ENCODE results near the gene UCK2. TPM values are rescaled to one million over a fixed set of nuclear protein-coding genes. Genes with fewer than 3 reads are reported as not detected.

Gene UCK2
- total and polyA plus RNA-seq, 2 of the 8 experiments (the other 6 are each of a cell fraction or from before 2014, with no cell fraction given), result 103 to 109 TPM

GRCh38 chr1:165930961-165931360, 103.5 kb downstream of the UCK2 start:
- Histone ChIP-seq H3K23me2 (ENCODE audit: low read depth, low read length) (no peaks in the 10 kb centered on the region; the same call in 1 of the 2 replicates), H3K27me3 (replicated peaks in 1 of 4; ENCODE audit: control insufficient read depth in 3 of 4, extremely low read depth in 1 of 4, insufficient read depth in 3 of 4, low read length in 3 of 4) (no peaks in the 10 kb centered on the region; a peak in 1 of 7 replicates), H3K27ac (ENCODE audit: low read depth, low read length) (no peak overlapping the region), H3K18ac (ENCODE audit: extremely low read depth, low read length) (no peak overlapping the region), H2AK5ac (ENCODE audit: low read depth, low read length) (no peak overlapping the region), H3K56ac (replicated peaks; ENCODE audit: insufficient read length, low read depth, low read length) (no peak overlapping the region), H2BK15ac (ENCODE audit: low read length) (no peak overlapping the region), H2BK120ac (replicated peaks; ENCODE audit: low read depth, low read length) (no peak overlapping the region), H4K8ac (ENCODE audit: extremely low read depth, insufficient read depth, low read length) (no peak overlapping the region), H2AFZ (ENCODE audit: low read length) (no peak overlapping the region), H3K9me3 (ENCODE audit: insufficient read depth in 2 of 2, low read depth in 1 of 2, low read length in 1 of 2) (no peaks in the 10 kb centered on the region), H3K23ac (ENCODE audit: insufficient read length) (no peak overlapping the region), H3K79me2 (ENCODE audit: control insufficient read depth in 1 of 2, insufficient read depth in 2 of 2, low read length in 2 of 2) (no peaks in the 10 kb centered on the region), H3K4ac (replicated peaks; ENCODE audit: insufficient read length, low read depth, low read length) (no peak overlapping the region), H3K9ac (replicated peaks in 1 of 4; ENCODE audit: extremely low read depth in 1 of 4, low read depth in 3 of 4, low read length in 3 of 4) (no peak overlapping the region), H3K79me1 (ENCODE audit: low read depth, low read length) (no peaks in the 10 kb centered on the region), H3K4me2 (ENCODE audit: insufficient read depth in 1 of 2, low read depth in 2 of 2, low read length in 2 of 2) (no peak overlapping the region), H4K5ac (ENCODE audit: insufficient read length, low read depth, low read length) (no peak overlapping the region), H3K4me3 (ENCODE audit: extremely low read depth in 1 of 4, insufficient read depth in 2 of 4, low read depth in 3 of 4, low read length in 4 of 4) (no peak overlapping the region), H3K36me3 (ENCODE audit: control insufficient read depth in 2 of 4, insufficient read depth in 4 of 4, low read length in 3 of 4) (no peaks in the 10 kb centered on the region), H2BK5ac (ENCODE audit: low read depth, low read length) (no peak overlapping the region), H4K20me1 (replicated peaks in 1 of 2; ENCODE audit: control insufficient read depth in 1 of 2, insufficient read depth in 2 of 2, low read length in 2 of 2) (peaks cover 0 to 1% of the 10 kb centered on the region in 2 experiments), H4K91ac (replicated peaks; ENCODE audit: insufficient read length, low read length) (no peak overlapping the region), H2BK12ac (ENCODE audit: low read depth, low read length) (no peak overlapping the region), H3K14ac (ENCODE audit: insufficient read length) (no peak overlapping the region), H3K4me1 (replicated peaks in 1 of 4; ENCODE audit: control insufficient read depth in 3 of 4, insufficient read depth in 4 of 4, low read length in 3 of 4) (peaks cover 5 to 12% (median 7%) of the 10 kb centered on the region in 4 experiments), H2BK20ac (ENCODE audit: low read length) (no peak overlapping the region)
- TF ChIP-seq SUZ12 (IDR thresholded peaks at IDR 0.05; ENCODE audit: low read length), result no peak
- TF ChIP-seq POLR2A (IDR thresholded peaks at IDR 0.05; ENCODE audit: control extremely low read depth in 1 of 2, low read depth in 2 of 2, low read length in 2 of 2), result no peak
- no peak for TF ChIP-seq E2F6 (IDR thresholded peaks at IDR 0.05)
- no peak for TF ChIP-seq KDM5A (IDR thresholded peaks at IDR 0.05; ENCODE audit: low read length)
- no peak for TF ChIP-seq HDAC2 (IDR thresholded peaks at IDR 0.05; ENCODE audit: borderline replicate concordance in 1 of 2, low read depth in 2 of 2, low read length in 2 of 2)
- no peak for TF ChIP-seq TCF12 (IDR thresholded peaks at IDR 0.05; ENCODE audit: low read depth, low read length)
- POLR2A ChIA-PET (ENCODE audit: partially characterized antibody), result no interaction called here
- no peak for DNase-seq (ENCODE audit: low read depth in 1 of 2, low spot score in 2 of 2)
- CTCF ChIA-PET (ENCODE audit: partially characterized antibody), result interaction anchor here (0.7 kb wide), 1 partner anchor 86 kb away, joined by 3 read pairs; no protein-coding TSS in a partner anchor
- 93% methylated on average over 1 of the region's 1 CpG; no CpG with 5 or more reads in 1 of the 2 experiments for WGBS, 2 experiments (ENCODE audit: extremely low coverage in 1 of 2, insufficient coverage in 1 of 2, insufficient read length in 1 of 2, insufficient replicate concordance in 2 of 2, low coverage in 1 of 2, low lambda C conversion rate in 2 of 2, missing lambda C conversion rate in 1 of 2)
- FAIRE-seq, result no peak

Data from H1 (cell line).